Ishikawa (cell line): ENCODE measurements around the gene SUSD2.

Source experiments
- CEBPB ChIP-seq: IDR thresholded peaks from 2 replicates; pipeline ENCODE4 v1.6.1; 2012
- EGR1 ChIP-seq: IDR thresholded peaks from 2 replicates; pipeline ENCODE4 v1.6.1; 2012
- EP300 ChIP-seq: IDR thresholded peaks from 2 replicates; pipeline ENCODE4 v1.6.1; 2012; ENCODE audit warnings: borderline replicate concordance
- FOXM1 ChIP-seq: IDR thresholded peaks from 2 replicates; pipeline ENCODE4 v1.6.1; 2012; ENCODE audit warnings: low read depth, borderline replicate concordance
- NFIC ChIP-seq: IDR thresholded peaks from 2 replicates; pipeline ENCODE4 v1.6.1; 2012
- RAD21 ChIP-seq: IDR thresholded peaks from 2 replicates; pipeline ENCODE4 v1.6.1; 2012; ENCODE audit warnings: low read depth
- TAF1 ChIP-seq: IDR thresholded peaks from 2 replicates; pipeline ENCODE4 v1.6.1; 2012; ENCODE audit warnings: low read depth, mild to moderate bottlenecking
- TCF12 ChIP-seq: IDR thresholded peaks from 2 replicates; pipeline ENCODE4 v1.6.1; 2012; ENCODE audit warnings: low read depth
- YY1 ChIP-seq: IDR thresholded peaks from 2 replicates; pipeline ENCODE4 v1.6.1; 2012; ENCODE audit warnings: low read depth
- ZBTB7A ChIP-seq: IDR thresholded peaks from 2 replicates; pipeline ENCODE4 v1.6.1; 2012; ENCODE audit warnings: low read depth
- TF ChIP-seq, protein P1 (sequence below): IDR thresholded peaks from 2 replicates; pipeline ENCODE4 v1.6.1; 2012; ENCODE audit warnings: low read depth, mild to moderate bottlenecking
- TF ChIP-seq, protein P2 (sequence below): IDR thresholded peaks from 2 replicates; pipeline ENCODE4 v1.6.1; 2012
- TF ChIP-seq, protein P3 (sequence below): IDR thresholded peaks from 2 replicates; pipeline ENCODE4 v1.6.1; 2012

DNA sequence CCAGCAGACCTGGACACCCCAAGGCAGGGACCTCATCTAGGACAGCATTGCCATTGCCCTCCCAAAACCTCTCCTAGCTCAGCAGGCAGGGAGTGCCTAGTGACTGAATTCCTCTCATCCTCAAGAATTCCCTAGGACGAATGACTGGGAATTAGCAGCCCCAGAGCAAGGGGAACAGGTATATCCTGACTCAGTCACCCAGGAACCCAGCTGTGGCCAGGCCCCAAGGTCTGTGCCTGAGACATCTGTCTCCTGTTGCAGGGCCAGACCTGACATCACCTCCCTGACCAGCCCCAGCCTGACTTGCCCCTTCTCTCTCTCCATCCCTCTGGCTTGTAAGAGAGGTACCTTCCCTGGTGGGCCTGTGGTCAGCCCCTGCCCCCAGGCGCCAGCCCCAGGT is 39.0 kb upstream of the SUSD2 start:
- TF ChIP-seq CEBPB (no peak), RAD21 (no peak), EGR1 (no peak), NFIC (no peak), YY1 (no peak), TAF1 (no peak), EP300 (no peak), ZBTB7A (no peak), TCF12 (no peak), FOXM1 (no peak)
- TF ChIP-seq, protein P1, sequence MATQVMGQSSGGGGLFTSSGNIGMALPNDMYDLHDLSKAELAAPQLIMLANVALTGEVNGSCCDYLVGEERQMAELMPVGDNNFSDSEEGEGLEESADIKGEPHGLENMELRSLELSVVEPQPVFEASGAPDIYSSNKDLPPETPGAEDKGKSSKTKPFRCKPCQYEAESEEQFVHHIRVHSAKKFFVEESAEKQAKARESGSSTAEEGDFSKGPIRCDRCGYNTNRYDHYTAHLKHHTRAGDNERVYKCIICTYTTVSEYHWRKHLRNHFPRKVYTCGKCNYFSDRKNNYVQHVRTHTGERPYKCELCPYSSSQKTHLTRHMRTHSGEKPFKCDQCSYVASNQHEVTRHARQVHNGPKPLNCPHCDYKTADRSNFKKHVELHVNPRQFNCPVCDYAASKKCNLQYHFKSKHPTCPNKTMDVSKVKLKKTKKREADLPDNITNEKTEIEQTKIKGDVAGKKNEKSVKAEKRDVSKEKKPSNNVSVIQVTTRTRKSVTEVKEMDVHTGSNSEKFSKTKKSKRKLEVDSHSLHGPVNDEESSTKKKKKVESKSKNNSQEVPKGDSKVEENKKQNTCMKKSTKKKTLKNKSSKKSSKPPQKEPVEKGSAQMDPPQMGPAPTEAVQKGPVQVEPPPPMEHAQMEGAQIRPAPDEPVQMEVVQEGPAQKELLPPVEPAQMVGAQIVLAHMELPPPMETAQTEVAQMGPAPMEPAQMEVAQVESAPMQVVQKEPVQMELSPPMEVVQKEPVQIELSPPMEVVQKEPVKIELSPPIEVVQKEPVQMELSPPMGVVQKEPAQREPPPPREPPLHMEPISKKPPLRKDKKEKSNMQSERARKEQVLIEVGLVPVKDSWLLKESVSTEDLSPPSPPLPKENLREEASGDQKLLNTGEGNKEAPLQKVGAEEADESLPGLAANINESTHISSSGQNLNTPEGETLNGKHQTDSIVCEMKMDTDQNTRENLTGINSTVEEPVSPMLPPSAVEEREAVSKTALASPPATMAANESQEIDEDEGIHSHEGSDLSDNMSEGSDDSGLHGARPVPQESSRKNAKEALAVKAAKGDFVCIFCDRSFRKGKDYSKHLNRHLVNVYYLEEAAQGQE, result no peak
- TF ChIP-seq, protein P2, sequence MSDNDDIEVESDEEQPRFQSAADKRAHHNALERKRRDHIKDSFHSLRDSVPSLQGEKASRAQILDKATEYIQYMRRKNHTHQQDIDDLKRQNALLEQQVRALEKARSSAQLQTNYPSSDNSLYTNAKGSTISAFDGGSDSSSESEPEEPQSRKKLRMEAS, result no peak
- TF ChIP-seq, protein P3, sequence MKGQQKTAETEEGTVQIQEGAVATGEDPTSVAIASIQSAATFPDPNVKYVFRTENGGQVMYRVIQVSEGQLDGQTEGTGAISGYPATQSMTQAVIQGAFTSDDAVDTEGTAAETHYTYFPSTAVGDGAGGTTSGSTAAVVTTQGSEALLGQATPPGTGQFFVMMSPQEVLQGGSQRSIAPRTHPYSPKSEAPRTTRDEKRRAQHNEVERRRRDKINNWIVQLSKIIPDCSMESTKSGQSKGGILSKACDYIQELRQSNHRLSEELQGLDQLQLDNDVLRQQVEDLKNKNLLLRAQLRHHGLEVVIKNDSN, result no peak
